NK-92 (cell line): ENCODE measurements around the gene MTMR10.

Source experiments
- DNase-seq: peaks from one replicate; lab custom pipeline; 2025; ENCODE audit not compliant: unreplicated experiment; lab: John Stamatoyannopoulos, UW

The MTMR10 gene

DNA sequence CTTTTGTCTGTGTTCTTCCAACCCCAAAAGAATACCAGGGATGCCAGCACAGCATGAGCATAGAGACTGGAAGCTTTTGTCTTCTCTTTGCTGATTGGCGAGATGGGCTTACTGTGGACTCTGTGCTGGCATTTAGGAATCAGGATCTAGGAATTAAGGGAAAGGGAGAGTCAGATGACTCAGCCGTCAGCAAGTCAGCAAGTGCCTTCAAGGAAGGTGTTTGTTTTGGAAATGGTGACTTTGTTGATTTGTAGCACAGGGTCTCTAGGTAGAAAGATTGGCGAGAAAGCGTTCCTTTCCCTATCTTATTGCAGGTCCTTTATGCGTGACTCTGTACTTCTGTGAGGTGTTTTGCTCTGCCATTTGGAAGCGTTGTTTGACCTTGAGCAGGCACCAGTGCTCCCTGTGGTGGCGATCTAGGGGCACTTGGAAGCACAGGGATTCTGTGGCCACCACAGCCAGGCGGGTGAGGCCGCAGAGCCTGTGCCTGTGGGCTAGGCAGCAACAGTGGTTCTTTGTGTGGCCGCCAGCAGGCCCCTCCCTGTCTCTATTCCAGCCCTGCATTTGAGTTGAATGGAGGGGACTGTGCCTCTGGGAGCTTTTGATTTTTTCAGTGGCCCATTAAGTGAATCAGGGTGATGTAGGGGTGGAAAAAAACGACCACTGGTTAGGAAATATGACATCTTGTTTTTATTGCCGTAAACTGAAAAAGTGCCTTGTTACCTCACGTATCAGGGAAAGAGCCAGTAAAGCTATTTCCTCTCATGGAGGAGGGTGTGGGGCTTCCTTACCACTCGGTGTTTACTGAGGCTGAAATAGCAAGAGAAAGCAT lies 68.7 kb downstream of the MTMR10 start:
- DNase-seq = no peak

GRCh38 chr15:30921781-30922479 lies 69.5 kb downstream of the MTMR10 start:
- DNase-seq = no peak

DNA sequence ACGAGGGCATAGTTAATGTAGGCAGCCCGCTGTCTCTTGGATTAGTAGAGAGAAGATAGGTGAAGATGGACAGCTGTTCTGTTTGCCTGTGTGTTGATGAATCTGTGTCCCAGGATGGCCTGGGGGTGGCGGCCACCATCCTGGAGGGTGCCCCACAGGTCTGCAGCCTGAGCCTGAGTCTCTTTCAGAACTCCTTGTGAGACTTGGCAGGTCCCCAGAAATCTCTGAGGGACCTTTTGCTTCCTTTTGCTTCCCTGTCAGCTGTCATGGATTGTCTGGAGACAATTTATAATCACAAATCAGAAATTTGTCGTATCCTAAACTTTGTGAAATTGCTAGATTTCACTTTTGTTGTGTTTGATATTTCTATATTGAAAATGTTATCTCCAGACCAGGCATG lies 70.3 kb downstream of the MTMR10 start:
- no peak for DNase-seq

- no peak for DNase-seq
Measured at GRCh38 chr15:30919877-30920550, 71.4 kb downstream of the MTMR10 start.

DNA sequence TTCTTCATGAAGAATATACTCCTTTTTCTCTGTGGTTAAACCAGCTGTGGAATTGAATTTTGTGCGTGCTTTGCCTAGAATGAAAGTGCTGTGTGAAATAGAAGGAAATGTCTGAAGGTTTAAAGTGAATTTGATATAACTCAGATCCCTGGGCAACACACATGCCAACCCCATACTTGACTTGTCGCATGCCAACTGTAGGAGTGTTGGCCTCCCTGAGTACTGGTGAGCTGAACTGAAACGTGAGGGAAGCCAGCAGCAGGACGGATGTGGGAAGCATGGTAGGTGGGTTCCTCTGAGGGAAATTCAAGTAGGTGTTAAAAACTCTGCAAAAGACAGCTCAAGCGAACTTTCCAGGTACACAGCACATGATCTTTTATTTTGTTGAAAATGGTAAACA lies 73.1 kb downstream of the MTMR10 start:
- DNase-seq = no peak

- DNase-seq = no peak
Measured at GRCh38 chr15:30917675-30918074, 73.8 kb downstream of the MTMR10 start.

- DNase-seq = no peak
Measured at GRCh38 chr15:30917013-30917412, 74.4 kb downstream of the MTMR10 start.

GRCh38 chr15:30913761-30914160 lies 77.7 kb downstream of the MTMR10 start:
- no peak for DNase-seq

DNA sequence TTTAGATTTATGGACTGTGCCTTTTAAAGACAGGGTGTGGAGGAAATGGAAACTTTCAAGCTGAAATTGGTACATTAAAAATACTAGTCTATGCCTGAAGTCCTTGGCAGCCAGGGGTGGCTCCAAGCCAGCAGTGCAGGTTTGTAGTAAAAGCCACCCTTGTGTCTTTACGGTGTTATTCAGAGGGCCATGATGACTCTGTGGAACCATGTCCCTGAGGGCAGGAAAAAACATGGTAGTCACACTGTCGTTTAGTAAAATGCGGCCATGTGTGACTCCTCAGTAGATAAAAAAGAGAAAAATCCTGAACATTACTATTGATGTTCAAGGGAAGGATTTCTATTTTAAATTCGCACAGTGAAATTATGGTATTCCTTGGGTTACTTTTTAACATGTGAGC lies 85.1 kb downstream of the MTMR10 start:
- DNase-seq = no peak

- no peak for DNase-seq
Measured at GRCh38 chr15:30905821-30906220, 85.6 kb downstream of the MTMR10 start.

DNA sequence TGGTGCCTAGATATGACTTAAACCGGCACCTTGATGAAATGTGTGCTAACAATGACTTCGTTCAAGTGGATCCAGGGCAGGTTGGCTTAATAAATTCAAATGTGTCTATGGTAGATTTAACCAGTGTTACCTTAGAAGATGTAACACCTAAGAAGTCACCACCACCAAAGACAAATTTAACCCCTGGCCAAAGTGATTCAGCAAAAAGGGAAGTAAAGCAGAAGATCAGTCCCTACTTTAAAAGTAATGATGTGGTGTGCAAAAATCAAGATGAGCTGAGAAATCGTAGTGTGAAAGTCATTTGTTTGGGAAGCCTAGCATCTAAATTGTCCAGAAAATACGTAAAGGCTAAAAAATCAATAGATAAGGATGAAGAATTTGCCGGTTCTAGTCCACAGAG lies 86.6 kb downstream of the MTMR10 start:
- no peak for DNase-seq

DNA sequence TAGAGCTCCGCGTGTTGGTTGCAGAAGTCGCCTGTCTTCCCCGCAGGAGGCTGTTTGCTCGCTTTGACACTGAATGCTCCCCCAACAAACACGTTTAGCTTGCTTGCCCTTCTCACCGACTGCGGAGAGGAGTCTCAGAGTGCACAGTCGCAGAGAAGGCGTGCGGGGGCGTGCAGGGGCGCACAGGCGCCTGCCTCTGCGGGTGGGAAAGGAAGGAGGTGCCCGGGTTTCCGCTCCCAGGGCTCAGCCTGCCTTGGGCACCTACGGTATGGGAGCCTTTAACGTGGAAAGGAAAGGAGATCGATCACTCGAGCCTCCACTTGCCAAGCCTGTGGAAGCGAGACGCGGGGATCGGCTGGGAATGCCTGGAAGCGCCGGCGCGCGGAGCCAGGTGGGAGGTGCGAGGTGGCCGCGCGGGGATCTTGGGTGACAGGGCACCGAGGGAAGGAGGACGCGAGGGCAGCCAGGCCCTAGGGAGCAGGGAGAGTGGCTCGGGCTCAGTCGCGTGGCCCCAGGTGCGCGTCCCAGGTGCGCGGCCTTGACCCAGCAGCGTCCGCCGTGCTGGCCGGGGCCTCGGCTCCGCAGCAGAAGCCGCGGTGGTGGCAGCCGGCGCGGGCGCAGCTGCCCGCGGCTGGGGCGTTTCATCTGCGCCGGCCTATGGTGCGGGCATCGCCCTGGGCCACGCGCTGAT lies 87.8 kb downstream of the MTMR10 start, which contains the start of gene FAN1:
FAN1 (plus strand) TSS at position 419 of the 691 bp plus-strand sequence. CDS start 749 bp downstream, outside the sequence.
- DNase-seq = no peak

- no peak for DNase-seq
Measured at GRCh38 chr15:30901889-30902288, 89.5 kb downstream of the MTMR10 start.

- no peak for DNase-seq
Measured at GRCh38 chr15:30896211-30896606, 95.2 kb downstream of the MTMR10 start.

DNA sequence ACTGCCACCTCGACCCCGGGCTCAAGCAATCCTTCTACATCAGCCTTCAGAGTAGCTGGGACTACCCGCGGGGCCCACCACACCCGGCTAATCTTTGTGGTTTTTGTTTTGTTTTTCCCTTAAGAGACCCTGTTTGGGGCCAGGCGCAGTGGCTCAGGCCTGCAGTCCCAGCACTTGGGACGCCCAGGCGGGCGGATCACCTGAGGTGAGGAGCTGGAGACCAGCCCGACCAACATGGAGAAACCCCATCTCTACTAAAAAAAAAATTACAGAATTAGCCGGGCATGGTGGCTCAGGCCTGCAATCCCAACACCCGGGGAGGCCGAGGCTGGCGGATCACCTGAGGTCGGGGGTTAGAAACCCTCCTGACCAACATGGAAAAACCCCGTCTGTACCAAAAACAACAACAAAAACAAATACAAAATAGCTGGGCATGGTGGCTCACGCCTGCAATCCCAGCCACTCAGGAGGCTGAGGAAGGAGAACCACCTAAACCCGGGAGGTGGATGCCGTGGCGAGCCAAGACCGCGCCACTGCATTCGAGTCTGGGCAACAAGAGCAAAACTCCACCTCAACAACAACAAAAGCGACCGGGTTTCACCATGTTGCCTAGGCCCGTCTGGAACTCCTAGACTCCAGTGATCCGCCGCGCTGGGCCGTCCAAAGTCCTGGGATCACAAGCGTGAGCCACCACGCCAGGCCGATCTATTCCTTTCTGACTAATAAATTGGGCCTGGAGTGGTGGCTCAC lies 95.8 kb downstream of the MTMR10 start:
- no peak for DNase-seq

GRCh38 chr15:30889196-30889595 lies 102.2 kb downstream of the MTMR10 start:
- no peak for DNase-seq
